Measurements from ENCODE around the gene CFDP1. TPM values are rescaled to one million over a fixed set of nuclear protein-coding genes. Genes with fewer than 3 reads are reported as not detected.

The CFDP1 gene
- total RNA-seq, 6 donors from 2014 or later = 36.8 to 185 (median 50.6) TPM

GRCh38 chr16:75364286-75364791 lies 69.0 kb downstream of the CFDP1 start:
- DNase-seq = no peak
- WGBS, 2 donors = 77 to 83% methylated on average over 2 of the region's 2 CpGs

DNA sequence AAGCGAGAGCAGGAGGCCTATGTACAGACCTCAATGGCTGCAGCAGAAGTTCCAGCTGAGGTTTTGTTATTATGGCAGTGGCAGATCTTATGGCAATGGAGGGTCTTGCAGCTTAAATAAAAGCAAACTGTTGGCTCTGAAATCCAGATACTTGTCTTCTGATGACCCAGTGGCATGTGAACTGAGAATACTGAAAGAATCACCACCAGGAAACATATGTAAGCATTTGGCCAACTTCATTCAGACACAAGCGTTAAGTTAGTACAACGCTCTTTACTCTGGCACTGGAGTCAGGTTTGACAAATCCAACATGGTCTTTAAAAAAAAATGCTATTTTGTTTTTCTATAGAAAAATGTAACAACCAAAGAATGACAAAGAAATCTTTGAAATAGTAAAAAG lies 70.5 kb downstream of the CFDP1 start:
- TF ChIP-seq POLR2A (IDR thresholded peaks at IDR 0.05) = no peak
- no peak for TF ChIP-seq EP300 (IDR thresholded peaks at IDR 0.05)
- no peak for TF ChIP-seq CTCF (IDR thresholded peaks at IDR 0.05)
- no peak for TF ChIP-seq POLR2AphosphoS5 (IDR thresholded peaks at IDR 0.05)
- Histone ChIP-seq H3K9me3 (no peaks in the 10 kb centered on the region), H3K36me3 (peaks cover 0 to 4% (median 0%) of the 10 kb centered on the region in 4 donors), H3K27me3 (no peaks in the 10 kb centered on the region), H3K4me1 (peaks cover 0 to 4% (median 3%) of the 10 kb centered on the region in 4 donors), H3K27ac (no peak overlapping the region), H3K4me3 (no peak overlapping the region)
- ATAC-seq (ENCODE audit: low FRiP score in 2 of 2) (no peak), DNase-seq (no peak)
- WGBS, 2 donors = 91 to 96% methylated on average over 3 of the region's 3 CpGs

More at GRCh38 chr16:75364286-75364791, 69.0 kb downstream of the CFDP1 start:
- no peaks in the 10 kb centered on the region for H3K27me3 ChIP-seq
- TF ChIP-seq POLR2A (IDR thresholded peaks at IDR 0.05) (no peak), POLR2AphosphoS5 (IDR thresholded peaks at IDR 0.05) (no peak), CTCF (IDR thresholded peaks at IDR 0.05) (no peak), EP300 (IDR thresholded peaks at IDR 0.05) (no peak)
- no peaks in the 10 kb centered on the region for H3K9me3 ChIP-seq
- H3K36me3 ChIP-seq = peaks cover 0 to 4% (median 0%) of the 10 kb centered on the region in 4 donors
- H3K4me1 ChIP-seq = no peaks in the 10 kb centered on the region
- H3K4me3 ChIP-seq = no peak overlapping the region
- no peak for ATAC-seq (ENCODE audit: low FRiP score in 2 of 2)
- no peak overlapping the region for H3K27ac ChIP-seq

DNA sequence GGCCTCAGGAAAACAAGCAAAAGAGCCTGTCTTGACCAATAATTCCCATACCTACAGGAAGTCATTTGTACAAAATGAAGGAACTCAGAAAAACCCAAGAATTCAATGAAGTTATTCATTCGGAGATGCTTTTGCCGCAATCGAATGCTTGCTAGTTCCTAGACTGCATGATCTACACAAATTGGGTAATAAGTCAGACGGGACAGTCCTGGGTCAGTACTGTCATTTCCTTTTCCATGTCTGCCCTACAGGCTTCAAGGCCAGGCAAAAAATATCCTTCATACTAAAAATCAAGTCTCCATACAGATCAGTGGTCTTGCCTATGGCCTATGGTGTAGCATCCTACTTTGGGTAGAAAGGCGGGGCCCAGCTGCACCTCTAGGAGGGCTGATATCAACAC lies 71.4 kb downstream of the CFDP1 start:
- ATAC-seq (ENCODE audit: low FRiP score in 2 of 2) (peak in 1 of 2 donors; percentile 28), DNase-seq (no peak)
- peaks cover 0 to 5% (median 3%) of the 10 kb centered on the region in 4 donors for H3K4me1 ChIP-seq
- WGBS, 2 donors = 80 to 90% methylated on average over 5 of the region's 5 CpGs
- H3K36me3 ChIP-seq = peaks cover 0 to 4% (median 0%) of the 10 kb centered on the region in 4 donors
- H3K9me3 ChIP-seq = no peaks in the 10 kb centered on the region
- TF ChIP-seq POLR2AphosphoS5 (IDR thresholded peaks at IDR 0.05) (no peak), CTCF (IDR thresholded peaks at IDR 0.05) (no peak), EP300 (IDR thresholded peaks at IDR 0.05) (no peak), POLR2A (IDR thresholded peaks at IDR 0.05) (no peak)
- no peaks in the 10 kb centered on the region for H3K27me3 ChIP-seq
- peak overlapping the region in 1 of 4 donors; percentile 31 for H3K27ac ChIP-seq
- no peak overlapping the region for H3K4me3 ChIP-seq

DNA sequence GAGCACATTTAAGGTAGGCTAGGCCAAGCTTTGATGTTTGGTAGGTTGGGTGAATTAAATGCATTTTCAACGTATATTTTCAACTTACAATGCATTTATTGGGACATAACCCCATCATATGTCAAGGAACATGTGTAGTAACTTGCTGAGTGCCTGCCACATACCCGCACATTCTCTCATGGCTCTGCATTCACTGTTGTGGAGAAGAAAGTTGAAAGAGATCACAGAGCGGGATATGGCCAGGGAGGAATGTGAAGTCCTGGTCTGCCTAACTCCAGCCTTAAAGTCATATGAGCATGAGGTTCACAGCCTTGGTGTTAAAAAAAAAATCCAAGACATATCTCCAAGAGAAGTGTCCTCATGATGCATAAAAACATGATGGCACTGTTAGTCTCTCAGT lies 79.1 kb downstream of the CFDP1 start:
- ATAC-seq (ENCODE audit: low FRiP score in 2 of 2) (no peak), DNase-seq (no peak)
- Histone ChIP-seq H3K4me1 (peaks cover 0 to 5% (median 3%) of the 10 kb centered on the region in 4 donors), H3K36me3 (no peaks in the 10 kb centered on the region), H3K4me3 (no peak overlapping the region), H3K9me3 (no peaks in the 10 kb centered on the region), H3K27ac (no peak overlapping the region), H3K27me3 (no peaks in the 10 kb centered on the region)
- 93 to 96% methylated on average over 3 of the region's 3 CpGs for WGBS, 2 donors
- TF ChIP-seq CTCF (IDR thresholded peaks at IDR 0.05) (no peak), EP300 (IDR thresholded peaks at IDR 0.05) (no peak), POLR2AphosphoS5 (IDR thresholded peaks at IDR 0.05) (no peak), POLR2A (IDR thresholded peaks at IDR 0.05) (no peak)

GRCh38 chr16:75351183-75351582 lies 82.1 kb downstream of the CFDP1 start:
- H3K9me3 ChIP-seq = no peaks in the 10 kb centered on the region
- TF ChIP-seq POLR2A (IDR thresholded peaks at IDR 0.05) (no peak), POLR2AphosphoS5 (IDR thresholded peaks at IDR 0.05) (no peak), EP300 (IDR thresholded peaks at IDR 0.05) (no peak), CTCF (IDR thresholded peaks at IDR 0.05) (no peak)
- H3K27me3 ChIP-seq = no peaks in the 10 kb centered on the region
- ATAC-seq (ENCODE audit: low FRiP score in 2 of 2) (no peak), DNase-seq (no peak)
- H3K4me1 ChIP-seq = no peaks in the 10 kb centered on the region
- no peaks in the 10 kb centered on the region for H3K36me3 ChIP-seq
- H3K4me3 ChIP-seq = no peak overlapping the region
- H3K27ac ChIP-seq = no peak overlapping the region

All from upper lobe of left lung (tissue), 6 donors.